Ovary (tissue), 9 donors: ENCODE measurements around the gene RPTOR. TPM values are rescaled to one million over a fixed set of nuclear protein-coding genes. Genes with fewer than 3 reads are reported as not detected.

ENCODE experiments used
- DNase-seq, 5 donors: peaks; one replicate each; pipeline ENCODE4 v3.0.0-alpha.2; 2019 to 2020
- H3K27ac ChIP-seq, 2 donors: fragments of 200-600 bp; one replicate each; pipeline versions ENCODE4 v1.5.1 to v1.8.0; 2019 to 2022
- H3K27me3 ChIP-seq: fragments of 200-600 bp; one replicate; pipeline ENCODE4 v1.8.0; 2022
- H3K36me3 ChIP-seq: fragments of 200-600 bp; sonication (generic); one replicate; pipeline ENCODE4 v1.5.1; 2019
- H3K4me1 ChIP-seq: one replicate; pipeline ENCODE4 v1.8.1; 2013; ENCODE audit warnings: mild to moderate bottlenecking, moderate library complexity; ENCODE audit not compliant: insufficient read depth
- H3K4me3 ChIP-seq: fragments of 200-600 bp; sonication (generic); one replicate; pipeline ENCODE4 v1.5.1; 2017
- H3K9me3 ChIP-seq, 2 donors: fragments of 200-600 bp in 1 of 2; sonication (generic) in 1 of 2; one replicate each; pipeline versions ENCODE4 v1.5.1 to v1.8.1; 2013 to 2019; ENCODE audit warnings: mild to moderate bottlenecking in 1 of 2, moderate library complexity in 1 of 2
- EP300 ChIP-seq: sonication (generic); formaldehyde crosslinking; IDR thresholded peaks from one replicate; pipeline ENCODE4 v1.6.1; 2017; ENCODE audit warnings: antibody characterized with exemption
- POLR2A ChIP-seq: fragments of 450-650 bp; IDR thresholded peaks from one replicate; pipeline ENCODE4 v1.6.1; 2017; ENCODE audit warnings: antibody characterized with exemption, mild to moderate bottlenecking, moderate library complexity
- WGBS, 3 donors: extraction: QIAGEN DNeasy Blood & Tissue Kit in 1 of 3; methylation state at CpG; one replicate each; pipeline versions ENCODE4 v1.1.5 to v1.1.7; 2013 to 2017; 5-methylcytosine and 5-hydroxymethylcytosine counted together
- intact Hi-C, 4 donors: fragments of 100-400 bp; cut with DNase I; formaldehyde crosslinking; loops; one replicate each; pipeline versions ENCODE4 v1.11.0 to v1.15.1; 2022 to 2023
- polyA plus RNA-seq, 2 donors: library from polyadenylated mRNA; stranded (reverse); fragments of 200-250 nt in 1 of 2; fragments of 350-450 nt in 1 of 2; fragmentation: Illumina TruSeq in 1 of 2; extraction: RNeasy Lipid Tissue Mini Kit (QIAGEN cat#74804) in 1 of 2; gene quantifications; one replicate each; pipeline ENCODE4 v1.2.3, GENCODE V29; 2013 to 2014
- total RNA-seq, 7 donors: library from RNA; depleted of rRNA in 2 of 7; stranded (reverse); fragments of >200 nt in 2 of 7; fragmentation: NEBNext Ultra II Directional in 3 of 7; extraction: Animal tissue kit (Norgen Biotek cat#: 25700) in 3 of 7; gene quantifications; one replicate each; pipeline versions ENCODE4 v1.1.0 to v1.2.4, GENCODE V29; 2016 to 2023
- TF ChIP-seq, protein P1 (sequence below), 3 donors: fragments of 450-650 bp in 2 of 3; fragments of 200-600 bp in 1 of 3; IDR thresholded peaks; one replicate each; pipeline versions ENCODE4 v1.5.1 to v1.8.0; 2016 to 2022; ENCODE audit warnings: antibody characterized with exemption in 3 of 3, mild to moderate bottlenecking in 1 of 3
- donor health status: DM: no; HTN: no; CAD: no; lungs with moderate emphysema.
- donor health status: DM: no; HTN: no; CAD: no.
- donor health status: Bipolar disorder and iron deficiency.
- donor health status: DM: yes; HTN: yes; CAD: no.
- donor health status: DM: no; HTN: no; CAD: no.
- donor health status: DM: yes; HTN: yes; CAD: no.

RPTOR gene
- total and polyA plus RNA-seq, 9 donors, result 11.1 to 41.9 (median 27.9) TPM

DNA sequence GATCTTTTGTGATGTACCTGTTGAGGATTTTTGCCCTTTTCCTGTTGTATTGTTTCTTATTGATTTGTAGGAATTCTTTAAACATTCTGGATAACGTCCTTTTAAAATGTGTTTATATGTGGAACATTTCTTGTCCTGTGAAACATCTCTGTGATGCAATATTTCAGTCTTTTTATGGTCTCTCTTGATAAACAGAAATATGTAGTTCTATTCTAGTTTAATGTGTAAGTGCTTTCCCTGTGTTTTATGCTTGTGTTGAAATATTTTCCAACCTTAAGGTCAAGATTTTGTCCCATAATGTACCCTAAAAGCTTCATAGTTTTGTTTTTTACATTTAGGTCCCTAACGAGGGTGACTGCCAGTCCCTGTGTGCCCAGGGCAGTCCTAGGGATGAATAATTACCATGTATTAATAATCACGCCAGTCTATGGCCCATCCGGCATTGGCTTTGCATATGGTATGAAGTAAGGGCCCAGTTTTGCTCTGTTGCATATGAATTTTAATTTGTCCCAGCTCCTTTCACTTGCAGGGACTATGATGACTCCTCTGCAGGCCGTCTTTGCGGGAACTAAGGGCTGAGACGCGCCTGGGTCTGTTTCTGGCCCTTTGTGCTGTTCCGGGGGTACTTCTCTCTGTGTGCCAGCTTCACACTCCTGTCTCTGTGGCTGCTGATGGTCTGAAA lies 44.2 kb downstream of the RPTOR start:
- TF ChIP-seq, protein P1, sequence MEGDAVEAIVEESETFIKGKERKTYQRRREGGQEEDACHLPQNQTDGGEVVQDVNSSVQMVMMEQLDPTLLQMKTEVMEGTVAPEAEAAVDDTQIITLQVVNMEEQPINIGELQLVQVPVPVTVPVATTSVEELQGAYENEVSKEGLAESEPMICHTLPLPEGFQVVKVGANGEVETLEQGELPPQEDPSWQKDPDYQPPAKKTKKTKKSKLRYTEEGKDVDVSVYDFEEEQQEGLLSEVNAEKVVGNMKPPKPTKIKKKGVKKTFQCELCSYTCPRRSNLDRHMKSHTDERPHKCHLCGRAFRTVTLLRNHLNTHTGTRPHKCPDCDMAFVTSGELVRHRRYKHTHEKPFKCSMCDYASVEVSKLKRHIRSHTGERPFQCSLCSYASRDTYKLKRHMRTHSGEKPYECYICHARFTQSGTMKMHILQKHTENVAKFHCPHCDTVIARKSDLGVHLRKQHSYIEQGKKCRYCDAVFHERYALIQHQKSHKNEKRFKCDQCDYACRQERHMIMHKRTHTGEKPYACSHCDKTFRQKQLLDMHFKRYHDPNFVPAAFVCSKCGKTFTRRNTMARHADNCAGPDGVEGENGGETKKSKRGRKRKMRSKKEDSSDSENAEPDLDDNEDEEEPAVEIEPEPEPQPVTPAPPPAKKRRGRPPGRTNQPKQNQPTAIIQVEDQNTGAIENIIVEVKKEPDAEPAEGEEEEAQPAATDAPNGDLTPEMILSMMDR (IDR thresholded peaks at IDR 0.05), result no peak
- TF ChIP-seq EP300, result no peak
- Histone ChIP-seq H3K36me3 (no peaks in the 10 kb centered on the region), H3K27me3 (no peaks in the 10 kb centered on the region), H3K27ac (no peak overlapping the region), H3K4me3 (no peak overlapping the region), H3K4me1 (peaks cover 9% of the 10 kb centered on the region), H3K9me3 (no peaks in the 10 kb centered on the region)
- DNase-seq, result no peak
- intact Hi-C loops, result no loop called here
- 83 to 89% (median 86%) methylated on average over 9 of the region's 9 CpGs for WGBS, 3 donors

DNA sequence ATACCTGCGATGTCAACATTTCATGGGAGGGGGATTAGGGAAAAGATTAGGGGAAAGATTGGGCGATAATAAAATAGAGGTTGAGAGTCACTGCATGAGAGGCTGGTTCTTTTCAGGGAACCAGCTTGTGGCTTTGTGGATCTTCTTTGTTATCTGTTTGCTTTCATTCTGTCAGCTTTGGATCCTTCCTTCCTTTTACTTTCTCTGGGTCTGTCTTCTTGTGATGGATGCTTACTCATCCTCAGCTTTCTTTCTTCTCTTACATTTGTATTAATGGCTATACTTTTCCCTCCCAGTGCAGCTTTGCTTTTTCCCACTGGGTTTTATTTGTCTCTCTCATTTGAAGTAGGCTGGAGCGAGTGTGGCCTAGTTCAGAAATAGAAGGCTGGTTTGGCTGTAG lies 47.1 kb downstream of the RPTOR start:
- no peak for DNase-seq
- Histone ChIP-seq H3K4me3 (no peak overlapping the region), H3K27me3 (no peaks in the 10 kb centered on the region), H3K36me3 (no peaks in the 10 kb centered on the region), H3K27ac (no peak overlapping the region), H3K9me3 (no peaks in the 10 kb centered on the region), H3K4me1 (peaks cover 8% of the 10 kb centered on the region)
- WGBS, 3 donors, result 93 to 98% (median 96%) methylated on average over 3 of the region's 3 CpGs
- TF ChIP-seq, protein P1 (IDR thresholded peaks at IDR 0.05), result no peak
- TF ChIP-seq EP300 (no peak), POLR2A (no peak)
- intact Hi-C loops, result no loop called here

DNA sequence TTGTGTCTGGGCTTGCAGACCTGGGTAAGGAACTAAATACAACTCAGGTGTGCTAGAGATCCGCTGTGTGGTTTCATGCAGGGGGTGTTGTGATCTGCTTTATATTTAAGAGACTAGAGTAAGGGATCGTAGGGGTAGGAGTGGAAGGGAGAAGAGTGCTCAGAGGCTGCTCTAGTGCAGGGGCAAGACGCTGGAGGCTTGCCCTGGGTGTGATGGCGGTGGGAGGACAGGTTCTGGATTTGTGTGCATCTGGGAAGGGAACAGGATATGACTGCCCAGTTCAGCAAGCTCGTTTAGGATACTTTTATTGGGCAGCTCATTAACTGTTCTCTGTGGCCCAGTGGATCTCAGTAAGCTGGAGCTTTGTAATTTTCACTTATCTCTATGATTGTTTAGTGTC lies 47.6 kb downstream of the RPTOR start:
- no peak overlapping the region for H3K4me3 ChIP-seq
- no peaks in the 10 kb centered on the region for H3K9me3 ChIP-seq
- H3K4me1 ChIP-seq, result peaks cover 8% of the 10 kb centered on the region
- intact Hi-C loops, result no loop called here
- DNase-seq, result no peak
- no peaks in the 10 kb centered on the region for H3K36me3 ChIP-seq
- H3K27me3 ChIP-seq, result no peaks in the 10 kb centered on the region
- H3K27ac ChIP-seq, result no peak overlapping the region
- 61 to 69% (median 64%) methylated on average over 5 of the region's 5 CpGs for WGBS, 3 donors
- TF ChIP-seq POLR2A (no peak), EP300 (no peak)
- TF ChIP-seq, protein P1 (IDR thresholded peaks at IDR 0.05), result no peak

DNA sequence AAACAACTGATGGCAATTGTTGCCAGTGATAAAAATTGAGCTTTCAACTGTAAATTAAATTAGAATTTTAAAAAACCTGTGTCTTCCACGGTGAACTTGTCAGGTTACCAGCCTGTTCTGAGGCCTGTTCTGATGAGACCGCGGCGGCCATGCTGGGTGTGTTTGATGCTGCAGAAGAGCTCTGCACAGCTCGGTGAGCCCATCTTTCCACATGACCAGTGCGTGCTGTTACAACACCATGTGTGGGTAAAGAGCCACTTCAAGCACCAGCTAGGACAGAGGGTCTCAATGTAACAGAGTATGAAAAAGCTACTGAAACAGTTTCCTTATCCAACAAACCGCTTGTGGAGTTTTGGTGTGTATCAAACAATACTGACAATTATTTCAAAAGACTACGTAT lies 48.5 kb downstream of the RPTOR start:
- Histone ChIP-seq H3K36me3 (no peaks in the 10 kb centered on the region), H3K4me3 (no peak overlapping the region), H3K9me3 (no peaks in the 10 kb centered on the region), H3K4me1 (peaks cover 8% of the 10 kb centered on the region), H3K27ac (no peak overlapping the region), H3K27me3 (no peaks in the 10 kb centered on the region)
- 94 to 95% (median 95%) methylated on average over 8 of the region's 8 CpGs for WGBS, 3 donors
- no peak for TF ChIP-seq EP300
- TF ChIP-seq, protein P1 (IDR thresholded peaks at IDR 0.05), result no peak
- no peak for TF ChIP-seq POLR2A
- intact Hi-C loops, result no loop called here
- no peak for DNase-seq
